Neuronal stem cell (in vitro differentiated cells): Measurements from ENCODE around the gene LHX2.

Experiments
- DNase-seq: peaks from one replicate; pipeline ENCODE4 v3.0.0-alpha.2; 2013; ENCODE audit warnings: low spot score
- H2AFZ ChIP-seq: one replicate; pipeline ENCODE4 v1.6.1; 2013; ENCODE audit warnings: mild to moderate bottlenecking, low read length, inconsistent platforms
- H2AK5ac ChIP-seq: 2 replicates; pipeline ENCODE4 v1.6.1; 2013; ENCODE audit warnings: low read depth, mild to moderate bottlenecking, inconsistent platforms, low read length, moderate library complexity, mixed read lengths
- H2BK120ac ChIP-seq: 2 replicates; pipeline ENCODE4 v1.6.1; 2013; ENCODE audit warnings: low read depth, mild to moderate bottlenecking, inconsistent platforms, low read length, moderate library complexity, mixed read lengths
- H2BK12ac ChIP-seq: one replicate; pipeline ENCODE4 v1.6.1; 2013; ENCODE audit warnings: low read length, inconsistent platforms
- H2BK15ac ChIP-seq: 2 replicates; pipeline ENCODE4 v1.6.1; 2013; ENCODE audit warnings: mild to moderate bottlenecking, low read length, inconsistent platforms, mixed read lengths
- H2BK5ac ChIP-seq: one replicate; pipeline ENCODE4 v1.6.1; 2013; ENCODE audit warnings: inconsistent platforms, mild to moderate bottlenecking, low read length, moderate library complexity
- H3K14ac ChIP-seq: one replicate; pipeline ENCODE4 v1.6.1; 2013; ENCODE audit warnings: low read length, inconsistent platforms
- H3K18ac ChIP-seq: 2 replicates; pipeline ENCODE4 v1.6.1; 2013; ENCODE audit warnings: low read length, inconsistent platforms
- H3K23ac ChIP-seq: 2 replicates; pipeline ENCODE4 v1.6.1; 2013; ENCODE audit warnings: low read depth, mild to moderate bottlenecking, mixed read lengths, low read length, inconsistent platforms; ENCODE audit not compliant: poor library complexity
- H3K27ac ChIP-seq: replicated peaks from 3 replicates; pipeline ENCODE4 v1.5.1; 2013; ENCODE audit warnings: low read length, inconsistent platforms
- H3K27me3 ChIP-seq, 3 experiments: 2 replicates each; pipeline ENCODE4 v1.6.1; 2013; ENCODE audit warnings: low read length in 3 of 3, mild to moderate bottlenecking in 2 of 3, inconsistent platforms in 1 of 3, low read depth in 1 of 3, mixed read lengths in 1 of 3, moderate library complexity in 1 of 3; ENCODE audit not compliant: control insufficient read depth in 3 of 3, insufficient read depth in 3 of 3
- H3K36me3 ChIP-seq, 2 donors: replicated peaks in 1 of 2; 2 replicates each; pipeline ENCODE4 v1.6.1; 2013; ENCODE audit warnings: low read length in 2 of 2; ENCODE audit not compliant: control insufficient read depth in 2 of 2, insufficient read depth in 2 of 2
- H3K4ac ChIP-seq: 2 replicates; pipeline ENCODE4 v1.6.1; 2013; ENCODE audit warnings: inconsistent platforms, mild to moderate bottlenecking, low read length, moderate library complexity
- H3K4me1 ChIP-seq, 2 donors: 1 replicate in 1 of 2; 2 replicates in 1 of 2; pipeline ENCODE4 v1.6.1; 2013; ENCODE audit warnings: low read length in 2 of 2, low read depth in 1 of 2; ENCODE audit not compliant: control insufficient read depth in 2 of 2, insufficient read depth in 1 of 2
- H3K4me2 ChIP-seq: one replicate; pipeline ENCODE4 v1.6.1; 2013; ENCODE audit warnings: mild to moderate bottlenecking, low read length, inconsistent platforms; ENCODE audit not compliant: insufficient read depth, poor library complexity, severe bottlenecking
- H3K4me3 ChIP-seq, 2 donors: 2 replicates each; pipeline ENCODE4 v1.5.1; 2013; ENCODE audit warnings: low read length in 2 of 2, mild to moderate bottlenecking in 2 of 2, inconsistent platforms in 1 of 2, moderate library complexity in 1 of 2
- H3K79me1 ChIP-seq: one replicate; pipeline ENCODE4 v1.6.1; 2013; ENCODE audit warnings: low read depth, mild to moderate bottlenecking, inconsistent platforms, low read length, moderate library complexity
- H3K9ac ChIP-seq: one replicate; pipeline ENCODE4 v1.6.1; 2013; ENCODE audit warnings: mild to moderate bottlenecking, low read depth, low read length, inconsistent platforms; ENCODE audit not compliant: poor library complexity
- H3K9me3 ChIP-seq, 2 donors: replicated peaks in 1 of 2; 2 replicates each; pipeline versions ENCODE3 to v1.6.1; 2013; ENCODE audit warnings: low read length in 2 of 2, mild to moderate bottlenecking in 2 of 2, inconsistent platforms in 1 of 2, low read depth in 1 of 2, mixed read lengths in 1 of 2, moderate library complexity in 1 of 2; ENCODE audit not compliant: control insufficient read depth in 2 of 2, insufficient read depth in 1 of 2
- H4K8ac ChIP-seq: one replicate; pipeline ENCODE4 v1.6.1; 2013; ENCODE audit warnings: low read depth, mild to moderate bottlenecking, inconsistent platforms, low read length, moderate library complexity
- H4K91ac ChIP-seq: one replicate; pipeline ENCODE4 v1.6.1; 2013; ENCODE audit warnings: low read length, low read depth, mild to moderate bottlenecking, inconsistent platforms; ENCODE audit not compliant: poor library complexity
- WGBS, 2 donors: extraction: QIAGEN DNeasy Blood & Tissue Kit; methylation state at CpG; one replicate each; pipeline ENCODE4 v1.1.7; 2013; ENCODE audit warnings: missing lambda C conversion rate in 2 of 2, mixed read lengths in 1 of 2; ENCODE audit not compliant: insufficient read length in 2 of 2, insufficient replicate concordance in 1 of 2; ENCODE audit errors: extremely low coverage in 2 of 2; 5-methylcytosine and 5-hydroxymethylcytosine counted together

Gene LHX2

GRCh38 chr9:124021385-124021769 is 9.8 kb downstream of the LHX2 start:
- Histone ChIP-seq H3K23ac (peak overlapping the region; percentile 77), H3K36me3 (peaks cover 0 to 55% of the 10 kb centered on the region in 2 donors), H3K27ac (no peak overlapping the region), H3K14ac (no peak overlapping the region), H3K4ac (no peak overlapping the region), H2AK5ac (no peak overlapping the region), H4K8ac (no peak overlapping the region), H3K9me3 (peaks cover 0 to 2% of the 10 kb centered on the region in 2 donors), H2BK120ac (no peak overlapping the region), H2BK12ac (no peak overlapping the region), H3K4me3 (no peak overlapping the region), H2AFZ (no peak overlapping the region), H3K79me1 (peaks cover 12% of the 10 kb centered on the region), H3K27me3 (peaks cover 0 to 86% (median 0%) of the 10 kb centered on the region in 3 experiments), H3K18ac (peak overlapping the region; percentile 66), H4K91ac (no peak overlapping the region), H3K4me1 (peaks cover 0 to 17% of the 10 kb centered on the region in 2 donors), H3K9ac (no peak overlapping the region), H3K4me2 (no peak overlapping the region), H2BK15ac (no peak overlapping the region), H2BK5ac (no peak overlapping the region)
- WGBS, 2 donors, result no CpG with 5 or more reads among the region's 5 CpGs
- no peak for DNase-seq

GRCh38 chr9:124022201-124023121 is 10.9 kb downstream of the LHX2 start:
- no peak overlapping the region for H2BK15ac ChIP-seq
- no peak overlapping the region for H2BK120ac ChIP-seq
- peak overlapping the region; percentile 44 for H3K14ac ChIP-seq
- H3K18ac ChIP-seq, result peak overlapping the region; percentile 65
- no peak overlapping the region for H4K8ac ChIP-seq
- peaks cover 0 to 17% of the 10 kb centered on the region in 2 donors for H3K4me1 ChIP-seq
- no peak overlapping the region for H2AFZ ChIP-seq
- no peak overlapping the region for H4K91ac ChIP-seq
- H2BK5ac ChIP-seq, result no peak overlapping the region
- peaks cover 0 to 2% of the 10 kb centered on the region in 2 donors for H3K9me3 ChIP-seq
- H3K4me3 ChIP-seq, result no peak overlapping the region
- no peak overlapping the region for H3K4ac ChIP-seq
- H3K79me1 ChIP-seq, result peaks cover 12% of the 10 kb centered on the region
- no peak overlapping the region for H3K9ac ChIP-seq
- H2AK5ac ChIP-seq, result no peak overlapping the region
- H3K23ac ChIP-seq, result peak overlapping the region; percentile 71
- peaks cover 0 to 60% of the 10 kb centered on the region in 2 donors for H3K36me3 ChIP-seq
- DNase-seq, result no peak
- H2BK12ac ChIP-seq, result no peak overlapping the region
- H3K27ac ChIP-seq, result peak overlapping the region; percentile 13
- H3K27me3 ChIP-seq, result peaks cover 0 to 83% (median 0%) of the 10 kb centered on the region in 3 experiments
- no CpG with 5 or more reads among the region's 38 CpGs for WGBS, 2 donors
- H3K4me2 ChIP-seq, result no peak overlapping the region

- Histone ChIP-seq H3K9ac (no peak overlapping the region), H3K4me2 (no peak overlapping the region), H2BK12ac (no peak overlapping the region), H4K91ac (no peak overlapping the region), H4K8ac (no peak overlapping the region), H3K4me3 (no peak overlapping the region), H2AK5ac (no peak overlapping the region), H3K4me1 (peaks cover 0 to 16% of the 10 kb centered on the region in 2 donors), H3K27ac (no peak overlapping the region), H2AFZ (no peak overlapping the region), H2BK5ac (no peak overlapping the region), H3K36me3 (peaks cover 0 to 70% of the 10 kb centered on the region in 2 donors), H3K4ac (no peak overlapping the region), H2BK15ac (no peak overlapping the region), H3K27me3 (peaks cover 0 to 78% (median 0%) of the 10 kb centered on the region in 3 experiments), H3K79me1 (peaks cover 10% of the 10 kb centered on the region), H3K18ac (no peak overlapping the region), H3K14ac (no peak overlapping the region), H2BK120ac (no peak overlapping the region), H3K9me3 (peaks cover 0 to 2% of the 10 kb centered on the region in 2 donors), H3K23ac (no peak overlapping the region)
- WGBS, 2 donors, result no CpG with 5 or more reads among the region's 2 CpGs
- DNase-seq, result no peak
These were observed 12.5 kb downstream of the LHX2 start for GRCh38 chr9:124024107-124024506.

- H3K4me1 ChIP-seq, result peaks cover 0 to 9% of the 10 kb centered on the region in 2 donors
These were observed 18.0 kb downstream of the LHX2 start for GRCh38 chr9:124029617-124030016.

More at GRCh38 chr9:124029617-124030016, 18.0 kb downstream of the LHX2 start:
- no peaks in the 10 kb centered on the region for H3K79me1 ChIP-seq
- no peak overlapping the region for H2BK15ac ChIP-seq
- no peak overlapping the region for H2BK120ac ChIP-seq
- H3K27me3 ChIP-seq, result peaks cover 0 to 75% (median 0%) of the 10 kb centered on the region in 3 experiments
- H3K9ac ChIP-seq, result no peak overlapping the region
- no CpG with 5 or more reads among the region's 12 CpGs for WGBS, 2 donors
- no peak overlapping the region for H3K14ac ChIP-seq
- H3K36me3 ChIP-seq, result peaks cover 0 to 39% of the 10 kb centered on the region in 2 donors
- H3K4me3 ChIP-seq, result no peak overlapping the region
- H2AK5ac ChIP-seq, result no peak overlapping the region
- H3K23ac ChIP-seq, result no peak overlapping the region
- H3K9me3 ChIP-seq, result peaks cover 0 to 2% of the 10 kb centered on the region in 2 donors
- peak overlapping the region; percentile 16 for H2BK5ac ChIP-seq
- no peak overlapping the region for H3K18ac ChIP-seq
- H4K8ac ChIP-seq, result no peak overlapping the region
- H2BK12ac ChIP-seq, result no peak overlapping the region
- no peak overlapping the region for H3K4me2 ChIP-seq
- no peak overlapping the region for H4K91ac ChIP-seq
- H2AFZ ChIP-seq, result no peak overlapping the region
- DNase-seq, result no peak
- H3K27ac ChIP-seq, result peak overlapping the region; percentile 11
- no peak overlapping the region for H3K4ac ChIP-seq
